Smooth muscle cell (in vitro differentiated cells): ENCODE measurements around the gene ATP7A. TPM values are rescaled to one million over a fixed set of nuclear protein-coding genes. Genes with fewer than 3 reads are reported as not detected.
"Not testable (repeated sequence)": the region's sequence is repeated elsewhere in the genome, so short reads cannot be mapped to it uniquely, and the experiment has no call there.

Experiments used
- DNase-seq: peaks from one replicate; lab custom pipeline; 2025; ENCODE audit not compliant: unreplicated experiment; lab: John Stamatoyannopoulos, UW
- H2AFZ ChIP-seq: fragments of 200-600 bp; sonication (generic); 2 replicates; pipeline ENCODE4 v1.6.0; 2016; ENCODE audit warnings: antibody characterized with exemption, low read depth, mild to moderate bottlenecking
- H3F3A ChIP-seq: fragments of 200-600 bp; sonication (generic); 2 replicates; pipeline ENCODE4 v1.6.0; 2017; ENCODE audit warnings: antibody characterized with exemption, low read depth
- H3K27ac ChIP-seq: fragments of 200-600 bp; sonication (generic); 2 replicates; pipeline ENCODE4 v1.5.1; 2016; ENCODE audit warnings: low read depth, mild to moderate bottlenecking
- H3K27me3 ChIP-seq: fragments of 200-600 bp; sonication (generic); 2 replicates; pipeline ENCODE4 v1.6.1; 2016; ENCODE audit warnings: low read depth, mild to moderate bottlenecking
- H3K36me3 ChIP-seq: fragments of 200-600 bp; sonication (generic); 2 replicates; pipeline ENCODE4 v1.5.1; 2016; ENCODE audit warnings: low read depth
- H3K4me1 ChIP-seq: fragments of 200-600 bp; sonication (generic); 2 replicates; pipeline ENCODE4 v1.5.1; 2016; ENCODE audit warnings: low read depth
- H3K4me2 ChIP-seq: fragments of 200-600 bp; sonication (generic); 2 replicates; pipeline ENCODE4 v1.6.0; 2016; ENCODE audit warnings: mild to moderate bottlenecking
- H3K4me3 ChIP-seq: fragments of 200-600 bp; sonication (generic); 2 replicates; pipeline ENCODE4 v1.5.1; 2016; ENCODE audit warnings: mild to moderate bottlenecking
- H3K79me2 ChIP-seq: fragments of 200-600 bp; sonication (generic); 2 replicates; pipeline ENCODE4 v1.6.0; 2016; ENCODE audit warnings: low read depth, mild to moderate bottlenecking
- H3K9ac ChIP-seq: fragments of 200-600 bp; sonication (generic); 2 replicates; pipeline ENCODE4 v1.6.0; 2016; ENCODE audit warnings: low read depth
- H3K9me3 ChIP-seq: fragments of 200-600 bp; sonication (generic); replicated peaks from 2 replicates; pipeline ENCODE4 v1.5.1; 2016; ENCODE audit warnings: low read depth
- H4K20me1 ChIP-seq: fragments of 200-600 bp; sonication (generic); 2 replicates; pipeline ENCODE4 v1.6.0; 2016; ENCODE audit warnings: low read depth
- CTCF ChIP-seq: fragments of 200-600 bp; sonication (generic); IDR thresholded peaks from 2 replicates; pipeline ENCODE4 v1.5.1; 2017; ENCODE audit warnings: borderline replicate concordance, mild to moderate bottlenecking, antibody characterized with exemption; ENCODE audit not compliant: insufficient read depth, poor library complexity, severe bottlenecking
- WGBS: methylation state at CpG from one replicate; pipeline ENCODE4 v1.1.7; 2016; ENCODE audit warnings: low lambda C conversion rate; 5-methylcytosine and 5-hydroxymethylcytosine counted together
- polyA plus RNA-seq: library from polyadenylated mRNA; unstranded; fragments of >200 nt; fragmentation: Nextera tagmentation; extraction: Ambion mirVana; gene quantifications from 2 replicates; pipeline ENCODE4 v1.2.1, GENCODE V29; 2016
- total RNA-seq: library from RNA; depleted of rRNA; stranded (reverse); fragments of >200 nt; gene quantifications from 2 replicates; pipeline ENCODE4 v1.2.3, GENCODE V29; 2014

The ATP7A gene
- total and polyA plus RNA-seq, 2 experiments from 2014 or later: 7.2 to 20.5 TPM

GRCh38 chrX:77935886-77936285 lies 25.4 kb downstream of the ATP7A start:
- Histone ChIP-seq H3F3A (no peaks in the 10 kb centered on the region), H3K27ac (no peak overlapping the region), H3K4me2 (no peak overlapping the region), H2AFZ (no peak overlapping the region), H3K27me3 (no peaks in the 10 kb centered on the region), H3K9ac (no peak overlapping the region), H3K36me3 (no peaks in the 10 kb centered on the region), H3K4me3 (no peak overlapping the region), H4K20me1 (no peaks in the 10 kb centered on the region), H3K9me3 (no peaks in the 10 kb centered on the region), H3K4me1 (no peaks in the 10 kb centered on the region), H3K79me2 (no peaks in the 10 kb centered on the region)
- DNase-seq: no peak
- TF ChIP-seq CTCF: no peak
- 68% methylated on average over 1 of the region's 1 CpG for WGBS

- no peaks in the 10 kb centered on the region for H3K36me3 ChIP-seq
- no peaks in the 10 kb centered on the region for H3F3A ChIP-seq
- no peak overlapping the region for H3K9ac ChIP-seq
- no peak for DNase-seq
- no peaks in the 10 kb centered on the region for H3K4me1 ChIP-seq
- H3K27ac ChIP-seq: no peak overlapping the region
- H3K79me2 ChIP-seq: no peaks in the 10 kb centered on the region
- H3K4me3 ChIP-seq: no peak overlapping the region
- H3K9me3 ChIP-seq: no peaks in the 10 kb centered on the region
- TF ChIP-seq CTCF: no peak
- H2AFZ ChIP-seq: no peak overlapping the region
- H3K4me2 ChIP-seq: no peak overlapping the region
- no peaks in the 10 kb centered on the region for H4K20me1 ChIP-seq
- no peaks in the 10 kb centered on the region for H3K27me3 ChIP-seq
Measured at GRCh38 chrX:77936299-77936698, 25.8 kb downstream of the ATP7A start.

- Histone ChIP-seq H3K27me3 (no peaks in the 10 kb centered on the region), H3K27ac (no peak overlapping the region), H4K20me1 (no peaks in the 10 kb centered on the region), H3K9ac (no peak overlapping the region), H3K4me2 (no peak overlapping the region), H3K9me3 (no peaks in the 10 kb centered on the region), H2AFZ (no peak overlapping the region), H3K36me3 (no peaks in the 10 kb centered on the region), H3F3A (no peaks in the 10 kb centered on the region), H3K4me1 (no peaks in the 10 kb centered on the region), H3K4me3 (no peak overlapping the region), H3K79me2 (no peaks in the 10 kb centered on the region)
- TF ChIP-seq CTCF: no peak
- WGBS: 68% methylated on average over 3 of the region's 3 CpGs
- no peak for DNase-seq
Measured at GRCh38 chrX:77937291-77937690, 26.8 kb downstream of the ATP7A start.

GRCh38 chrX:77938083-77938680 lies 27.7 kb downstream of the ATP7A start:
- DNase-seq: no peak
- H3K4me3 ChIP-seq: no peak overlapping the region
- no peak overlapping the region for H3K4me2 ChIP-seq
- H3F3A ChIP-seq: no peaks in the 10 kb centered on the region
- no peaks in the 10 kb centered on the region for H3K27me3 ChIP-seq
- H3K9me3 ChIP-seq: no peaks in the 10 kb centered on the region
- no peaks in the 10 kb centered on the region for H4K20me1 ChIP-seq
- WGBS: 80% methylated on average over 4 of the region's 4 CpGs
- no peak overlapping the region for H3K27ac ChIP-seq
- no peak overlapping the region for H2AFZ ChIP-seq
- H3K4me1 ChIP-seq: no peaks in the 10 kb centered on the region
- no peak for TF ChIP-seq CTCF
- no peaks in the 10 kb centered on the region for H3K36me3 ChIP-seq
- H3K9ac ChIP-seq: no peak overlapping the region
- H3K79me2 ChIP-seq: no peaks in the 10 kb centered on the region

GRCh38 chrX:77945031-77945430 lies 34.5 kb downstream of the ATP7A start:
- H2AFZ ChIP-seq, H3F3A ChIP-seq, H3K4me2 ChIP-seq, DNase-seq, H3K27ac ChIP-seq, H3K9ac ChIP-seq, H4K20me1 ChIP-seq, H3K4me3 ChIP-seq, H3K79me2 ChIP-seq, H3K9me3 ChIP-seq, H3K27me3 ChIP-seq, H3K36me3 ChIP-seq, H3K4me1 ChIP-seq: not testable (repeated sequence)
- WGBS: 93% methylated on average over 6 of the region's 6 CpGs
